GM12878 (cell line): Measurements from ENCODE around the gene LMF1. TPM values are rescaled to one million over a fixed set of nuclear protein-coding genes. Genes with fewer than 3 reads are reported as not detected.

Source experiments
- ATAC-seq: fragments of 200-7000 bp; cut with Tn5 transposase; 3 replicates; pipeline ENCODE4 v1.9.1; 2020; ENCODE audit warnings: mild to moderate bottlenecking, moderate library complexity
- BruUV-seq: library from RNA; stranded (reverse); fragments of 400-500 nt; replicated peaks from 2 replicates; lab custom pipeline; 2021; lab: Mats Ljungman, UMichigan
- CTCF ChIA-PET: fragments of 300-600 bp; sonication (Branson Sonifier 250); formaldehyde crosslinking; extraction: SDS; loops from one replicate; lab custom pipeline; 2021; ENCODE audit warnings: inconsistent platforms; lab: Yijun Ruan, JAX
- POLR2A ChIA-PET: fragments of 350-600 bp; formaldehyde crosslinking; extraction: SDS; loops from one replicate; lab custom pipeline; 2021; ENCODE audit warnings: inconsistent platforms; lab: Charles Lee
- RAD21 ChIA-PET: fragments of 300-600 bp; sonication (Branson Sonifier 250); formaldehyde crosslinking; loops from one replicate; lab custom pipeline; 2023; ENCODE audit warnings: antibody characterized with exemption; ENCODE audit not compliant: unreplicated experiment; lab: Charles Lee
- SMC1A ChIA-PET: fragments of 300-600 bp; sonication (Branson Sonifier 250); formaldehyde crosslinking; loops from one replicate; lab custom pipeline; 2023; ENCODE audit not compliant: unreplicated experiment, uncharacterized antibody; lab: Charles Lee
- DNase-seq: peaks from one replicate; pipeline ENCODE4 v3.0.0-alpha.2; 2011; ENCODE audit warnings: low read depth, low spot score
- FAIRE-seq: peaks from 3 replicates; lab custom pipeline; 2011; peaks lifted over from hg19 to GRCh38; lab: Jason Lieb, UNC
- H2AFZ ChIP-seq: 2 replicates; pipeline ENCODE4 v1.6.0; 2011; ENCODE audit warnings: low read depth, low read length, control low read depth; ENCODE audit not compliant: control insufficient read depth
- H3K27ac ChIP-seq: 2 replicates; pipeline ENCODE4 v1.5.1; 2011; ENCODE audit warnings: control low read depth; ENCODE audit not compliant: control insufficient read depth, insufficient read depth
- H3K27me3 ChIP-seq, 2 experiments: replicated peaks in 1 of 2; 2 replicates each; pipeline versions ENCODE4 v1.6.0 to v1.6.1; 2011; ENCODE audit warnings: low read length in 1 of 2; ENCODE audit not compliant: control insufficient read depth in 2 of 2, insufficient read depth in 2 of 2
- H3K36me3 ChIP-seq, 2 experiments: 2 replicates each; pipeline ENCODE4 v1.5.1; 2011; ENCODE audit warnings: low read length in 1 of 2; ENCODE audit not compliant: control insufficient read depth in 2 of 2, insufficient read depth in 2 of 2
- H3K4me1 ChIP-seq: 2 replicates; pipeline ENCODE4 v1.6.1; 2011; ENCODE audit warnings: mild to moderate bottlenecking, low read length, moderate library complexity, mixed read lengths; ENCODE audit not compliant: control insufficient read depth, insufficient read depth
- H3K4me2 ChIP-seq: 2 replicates; pipeline ENCODE4 v1.6.0; 2011; ENCODE audit warnings: control low read depth; ENCODE audit not compliant: control insufficient read depth, insufficient read depth
- H3K4me3 ChIP-seq: fragments of 200-600 bp; sonication (generic); 2 replicates; pipeline ENCODE4 v1.5.1; 2016
- H3K79me2 ChIP-seq: 2 replicates; pipeline ENCODE4 v1.6.0; 2011; ENCODE audit warnings: low read length; ENCODE audit not compliant: control insufficient read depth, insufficient read depth
- H3K9ac ChIP-seq: 2 replicates; pipeline ENCODE4 v1.8.0; 2011; ENCODE audit warnings: low read length, control low read depth, mixed read lengths; ENCODE audit not compliant: control insufficient read depth, insufficient read depth
- H3K9me3 ChIP-seq: replicated peaks from 3 replicates; pipeline ENCODE4 v1.5.1; 2011; ENCODE audit warnings: mild to moderate bottlenecking, low read length; ENCODE audit not compliant: control insufficient read depth, insufficient read depth
- H4K20me1 ChIP-seq: 2 replicates; pipeline ENCODE4 v1.6.0; 2011; ENCODE audit not compliant: control insufficient read depth, insufficient read depth
- ASH2L ChIP-seq: fragments of 300-600, 200-600 bp; sonication (generic); IDR thresholded peaks from 2 replicates; pipeline ENCODE4 v1.6.1; 2017; ENCODE audit warnings: low read depth, mild to moderate bottlenecking, borderline replicate concordance
- BMI1 ChIP-seq: fragments of 450-650 bp; IDR thresholded peaks from 2 replicates; pipeline ENCODE4 v1.6.1; 2016; ENCODE audit warnings: mild to moderate bottlenecking, moderate library complexity, borderline replicate concordance
- ESRRA ChIP-seq: IDR thresholded peaks from 2 replicates; pipeline ENCODE4 v1.6.1; 2012; ENCODE audit warnings: mild to moderate bottlenecking, low read length, improper control_type of control experiment
- NFYB ChIP-seq: IDR thresholded peaks from 2 replicates; pipeline ENCODE4 v1.6.1; 2011; ENCODE audit warnings: low read depth, mild to moderate bottlenecking, low read length, improper control_type of control experiment, moderate library complexity; ENCODE audit not compliant: insufficient read depth
- NR2C1 ChIP-seq: fragments of 450-650 bp; IDR thresholded peaks from 2 replicates; pipeline ENCODE4 v1.6.1; 2017; ENCODE audit warnings: antibody characterized with exemption, mild to moderate bottlenecking, moderate library complexity
- NRF1 ChIP-seq: conservative IDR thresholded peaks from 2 replicates; pipeline ENCODE4 v1.6.1; 2011; ENCODE audit warnings: mild to moderate bottlenecking, low read depth, low read length, improper control_type of control experiment
- POLR2AphosphoS2 ChIP-seq: IDR thresholded peaks from 2 replicates; pipeline ENCODE4 v1.6.1; 2011; ENCODE audit warnings: low read depth, mild to moderate bottlenecking, low read length, improper control_type of control experiment, moderate library complexity
- RBBP5 ChIP-seq: fragments of 200-600 bp; sonication (generic); conservative IDR thresholded peaks from 2 replicates; pipeline ENCODE4 v1.6.1; 2016
- SIX5 ChIP-seq: IDR thresholded peaks from 2 replicates; pipeline ENCODE4 v1.6.1; 2011; ENCODE audit warnings: mild to moderate bottlenecking, low read depth, low read length, moderate library complexity; ENCODE audit not compliant: severe bottlenecking
- WRNIP1 ChIP-seq: IDR thresholded peaks from 2 replicates; pipeline ENCODE4 v1.6.1; 2011; ENCODE audit warnings: low read depth, low read length, improper control_type of control experiment, borderline replicate concordance
- YBX1 ChIP-seq: fragments of 450-650 bp; IDR thresholded peaks from 2 replicates; pipeline ENCODE4 v1.6.1; 2016; ENCODE audit warnings: antibody characterized with exemption
- ZNF207 ChIP-seq: fragments of 450-650 bp; IDR thresholded peaks from 2 replicates; pipeline ENCODE4 v1.6.1; 2014; ENCODE audit warnings: antibody characterized with exemption, mild to moderate bottlenecking, borderline replicate concordance
- ZZZ3 ChIP-seq: IDR thresholded peaks from 2 replicates; pipeline ENCODE4 v1.6.1; 2011; ENCODE audit warnings: low read depth; ENCODE audit not compliant: control insufficient read depth, insufficient read length
- WGBS: methylation state at CpG from one replicate; pipeline ENCODE4 v1.1.6; 2016; ENCODE audit warnings: low lambda C conversion rate; ENCODE audit not compliant: insufficient replicate concordance, insufficient coverage; ENCODE audit errors: missing lambda C conversion rate; 5-methylcytosine and 5-hydroxymethylcytosine counted together
- in situ Hi-C: fragments of 300-500 bp; cut with MboI; formaldehyde crosslinking; loops from 9 replicates; pipeline ENCODE4 v1.14.3; 2018; ENCODE audit warnings: mixed read lengths
- intact Hi-C: fragments of 100-400 bp; cut with micrococcal nuclease; formaldehyde crosslinking; loops from one replicate; pipeline ENCODE4 v1.14.2; 2022; ENCODE audit not compliant: unreplicated experiment
- polyA plus RNA-seq, 11 experiments: library from polyadenylated mRNA; depleted of rRNA in 4 of 11; unstranded in 6 of 11; stranded (reverse) in 5 of 11; fragments of >200 nt; fragmentation: Nextera tagmentation in 4 of 11; fragmentation: Illumina TruSeq in 1 of 11; extraction: Ambion mirVana in 4 of 11; extraction: Trizol in 1 of 11; gene quantifications; 1 replicate in 1 of 11; 2 replicates in 10 of 11; pipeline versions ENCODE4 v1.2.1 to v1.2.3, GENCODE V29; 2011 to 2016; ENCODE audit warnings: inconsistent platforms in 2 of 11, missing spikeins in 2 of 11, low read depth in 1 of 11
- total RNA-seq, 4 experiments: library from RNA; depleted of rRNA in 3 of 4; stranded (reverse); fragments of >200 nt in 3 of 4; fragmentation: Illumina TruSeq in 1 of 4; extraction: Trizol in 1 of 4; gene quantifications; 2 replicates each; pipeline versions ENCODE4 v1.2.1 to v1.2.3, GENCODE V29; 2013 to 2021
- TF ChIP-seq, protein P1 (sequence below), 3 experiments: IDR thresholded peaks in 2 of 3; conservative IDR thresholded peaks in 1 of 3; 2 replicates each; pipeline ENCODE4 v1.5.1; 2011; ENCODE audit warnings: low read depth in 3 of 3, low read length in 3 of 3, mild to moderate bottlenecking in 3 of 3, control low read depth in 2 of 3, moderate library complexity in 2 of 3, inconsistent platforms in 1 of 3, mixed read lengths in 1 of 3; ENCODE audit not compliant: control insufficient read depth in 2 of 3, insufficient read depth in 1 of 3; ENCODE audit errors: extremely low read depth in 1 of 3

LMF1 gene
- total and polyA plus RNA-seq, 10 of the 15 experiments (the other 5 are each of a cell fraction or from before 2014, with no cell fraction given): 0.18 to 3.2 (median 1.4) TPM; not detected in 1

DNA sequence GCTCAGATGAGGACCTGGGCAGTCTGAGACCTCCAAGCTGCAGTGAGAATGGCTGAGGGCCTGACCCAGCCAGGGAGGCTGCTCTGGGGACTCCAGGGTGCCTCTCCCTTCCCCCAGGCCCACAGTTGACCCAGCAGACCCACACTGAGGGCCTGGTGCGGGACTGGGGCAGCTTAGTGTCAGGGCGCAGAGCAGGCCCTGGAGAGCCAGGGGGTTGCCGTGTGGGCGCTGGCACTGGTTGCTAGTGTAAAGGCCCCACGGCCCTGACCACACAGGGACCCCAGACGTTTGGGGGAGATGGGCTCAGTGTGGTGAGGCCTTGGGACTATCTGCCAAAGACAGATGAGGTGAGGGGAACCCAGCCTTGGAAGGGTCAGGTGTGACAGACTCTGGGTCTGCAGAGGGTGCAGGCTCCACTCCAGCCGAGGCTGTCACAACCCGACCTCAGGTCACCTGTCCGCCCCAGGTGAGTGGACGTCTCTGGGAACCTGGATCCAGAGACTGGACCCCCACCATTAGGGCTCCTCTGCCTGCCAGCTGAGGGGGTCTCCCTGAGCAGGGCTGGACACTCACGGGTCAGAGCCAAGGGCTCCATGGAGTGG, 119.5 kb downstream of the LMF1 start:
- intact Hi-C loops (no loop called here), in situ Hi-C loops (no loop called here)
- H2AFZ ChIP-seq: no peak overlapping the region
- no peaks in the 10 kb centered on the region for H3K36me3 ChIP-seq
- H3K9ac ChIP-seq: no peak overlapping the region
- H3K9me3 ChIP-seq: peaks cover 7% of the 10 kb centered on the region; the same call in 1 of the 3 replicates
- no peak overlapping the region for H3K27ac ChIP-seq
- TF ChIP-seq ZZZ3 (no peak), ASH2L (no peak), YBX1 (no peak), NRF1 (no peak), RBBP5 (no peak), POLR2AphosphoS2 (no peak), BMI1 (no peak), NR2C1 (no peak), ESRRA (no peak), SIX5 (no peak), WRNIP1 (no peak), ZNF207 (no peak), NFYB (no peak)
- TF ChIP-seq, protein P1, sequence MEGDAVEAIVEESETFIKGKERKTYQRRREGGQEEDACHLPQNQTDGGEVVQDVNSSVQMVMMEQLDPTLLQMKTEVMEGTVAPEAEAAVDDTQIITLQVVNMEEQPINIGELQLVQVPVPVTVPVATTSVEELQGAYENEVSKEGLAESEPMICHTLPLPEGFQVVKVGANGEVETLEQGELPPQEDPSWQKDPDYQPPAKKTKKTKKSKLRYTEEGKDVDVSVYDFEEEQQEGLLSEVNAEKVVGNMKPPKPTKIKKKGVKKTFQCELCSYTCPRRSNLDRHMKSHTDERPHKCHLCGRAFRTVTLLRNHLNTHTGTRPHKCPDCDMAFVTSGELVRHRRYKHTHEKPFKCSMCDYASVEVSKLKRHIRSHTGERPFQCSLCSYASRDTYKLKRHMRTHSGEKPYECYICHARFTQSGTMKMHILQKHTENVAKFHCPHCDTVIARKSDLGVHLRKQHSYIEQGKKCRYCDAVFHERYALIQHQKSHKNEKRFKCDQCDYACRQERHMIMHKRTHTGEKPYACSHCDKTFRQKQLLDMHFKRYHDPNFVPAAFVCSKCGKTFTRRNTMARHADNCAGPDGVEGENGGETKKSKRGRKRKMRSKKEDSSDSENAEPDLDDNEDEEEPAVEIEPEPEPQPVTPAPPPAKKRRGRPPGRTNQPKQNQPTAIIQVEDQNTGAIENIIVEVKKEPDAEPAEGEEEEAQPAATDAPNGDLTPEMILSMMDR (IDR thresholded peaks at IDR 0.05 in 2 of 3, conservative IDR thresholded peaks at IDR 0.05 in 1 of 3; ENCODE audit: control insufficient read depth in 2 of 3, extremely low read depth in 1 of 3, insufficient read depth in 1 of 3, low read depth in 3 of 3, low read length in 3 of 3): no peak
- POLR2A ChIA-PET: no interaction called here
- no peaks in the 10 kb centered on the region for H3K27me3 ChIP-seq
- H4K20me1 ChIP-seq: no peaks in the 10 kb centered on the region
- no peaks in the 10 kb centered on the region for H3K4me1 ChIP-seq
- ATAC-seq (no peak), FAIRE-seq (no peak), DNase-seq (no peak)
- RAD21 ChIA-PET: no interaction called here
- no peaks in the 10 kb centered on the region for H3K79me2 ChIP-seq
- CTCF ChIA-PET: no interaction called here
- WGBS: 64% methylated on average over 6 of the region's 11 CpGs
- no peak overlapping the region for H3K4me3 ChIP-seq
- no peak overlapping the region for H3K4me2 ChIP-seq
- no TSS peak for BruUV-seq
- SMC1A ChIA-PET: no interaction called here
